ENCODE results near the gene SGIP1.

Gene SGIP1

GRCh38 chr1:66506393-66506687 lies 27.6 kb upstream of the SGIP1 start:
- H3K4me3 ChIP-seq (replicated peaks; ENCODE audit: low read depth, low read length), result no peak overlapping the region
- DNase-seq (ENCODE audit: low read depth), result no peak
- no peak for TF ChIP-seq CTCF (IDR thresholded peaks at IDR 0.05; ENCODE audit: low read length, missing control alignments)

GRCh38 chr1:66506991-66507390 lies 27.0 kb upstream of the SGIP1 start:
- H3K4me3 ChIP-seq (replicated peaks; ENCODE audit: low read depth, low read length), result no peak overlapping the region
- TF ChIP-seq CTCF (IDR thresholded peaks at IDR 0.05; ENCODE audit: low read length, missing control alignments), result no peak
- DNase-seq (ENCODE audit: low read depth), result no peak

- H3K4me3 ChIP-seq (replicated peaks; ENCODE audit: low read depth, low read length), result no peak overlapping the region
- DNase-seq (ENCODE audit: low read depth), result no peak
- no peak for TF ChIP-seq CTCF (IDR thresholded peaks at IDR 0.05; ENCODE audit: low read length, missing control alignments)
Measured at GRCh38 chr1:66510407-66510806, 23.5 kb upstream of the SGIP1 start.

GRCh38 chr1:66511118-66511517 lies 22.8 kb upstream of the SGIP1 start:
- TF ChIP-seq CTCF (IDR thresholded peaks at IDR 0.05; ENCODE audit: low read length, missing control alignments), result no peak
- no peak for DNase-seq (ENCODE audit: low read depth)
- no peak overlapping the region for H3K4me3 ChIP-seq (replicated peaks; ENCODE audit: low read depth, low read length)

GRCh38 chr1:66517959-66518358 lies 16.0 kb upstream of the SGIP1 start:
- DNase-seq (ENCODE audit: low read depth), result no peak
- H3K4me3 ChIP-seq (replicated peaks; ENCODE audit: low read depth, low read length), result no peak overlapping the region
- TF ChIP-seq CTCF (IDR thresholded peaks at IDR 0.05; ENCODE audit: low read length, missing control alignments), result no peak

GRCh38 chr1:66518654-66519053 lies 15.3 kb upstream of the SGIP1 start:
- TF ChIP-seq CTCF (IDR thresholded peaks at IDR 0.05; ENCODE audit: low read length, missing control alignments), result no peak
- H3K4me3 ChIP-seq (replicated peaks; ENCODE audit: low read depth, low read length), result no peak overlapping the region
- no peak for DNase-seq (ENCODE audit: low read depth)

- DNase-seq (ENCODE audit: low read depth), result no peak
- TF ChIP-seq CTCF (IDR thresholded peaks at IDR 0.05; ENCODE audit: low read length, missing control alignments), result no peak
Measured at GRCh38 chr1:66519992-66520391, 14.0 kb upstream of the SGIP1 start.

More at GRCh38 chr1:66519992-66520391, 14.0 kb upstream of the SGIP1 start:
- H3K4me3 ChIP-seq (replicated peaks; ENCODE audit: low read depth, low read length), result no peak overlapping the region

All from fibroblast of pulmonary artery (primary cell).